HepG2 (cell line): ENCODE data around the gene FLT3LG. TPM values are rescaled to one million over a fixed set of nuclear protein-coding genes. Genes with fewer than 3 reads are reported as not detected.
A peak's percentile ranks its signal among the peaks of the same experiment; 100 is the strongest.

ENCODE experiments used
- ATAC-seq: fragments of 200-7000 bp; cut with Tn5 transposase; 3 replicates; pipeline ENCODE4 v1.9.1; 2020; ENCODE audit warnings: mild to moderate bottlenecking, moderate library complexity
- BruUV-seq: library from RNA; stranded (reverse); fragments of 400-500 nt; replicated peaks from 2 replicates; lab custom pipeline; 2021; lab: Mats Ljungman, UMichigan
- CTCF ChIA-PET: fragments of 300-600 bp; formaldehyde crosslinking; extraction: SDS; loops from one replicate; lab custom pipeline; 2021; ENCODE audit warnings: low total read pairs, inconsistent platforms, low intra/inter-chr PET ratio; lab: Yijun Ruan, JAX
- POLR2A ChIA-PET: fragments of 350-600 bp; sonication (Branson Sonifier 250); formaldehyde crosslinking; loops from one replicate; lab custom pipeline; 2020; ENCODE audit warnings: antibody characterized with exemption, inconsistent platforms; lab: Yijun Ruan, JAX
- DNase-seq: peaks from one replicate; pipeline ENCODE4 v3.0.0-alpha.2; 2015; ENCODE audit warnings: low spot score
- FAIRE-seq: peaks from 3 replicates; lab custom pipeline; 2011; peaks lifted over from hg19 to GRCh38; lab: Jason Lieb, UNC
- H2AFZ ChIP-seq: one replicate; pipeline ENCODE4 v1.6.1; 2011; ENCODE audit warnings: low read length, inconsistent platforms
- H3K27ac ChIP-seq: fragments of 300-600 bp; 3 replicates; pipeline ENCODE4 v1.8.0; 2011; ENCODE audit warnings: mixed run types, mild to moderate bottlenecking, mixed read lengths, low read length, inconsistent platforms; ENCODE audit not compliant: insufficient read depth; ENCODE audit errors: extremely low read length
- H3K27me3 ChIP-seq, 2 experiments: fragments of 200-600 bp in 1 of 2; 2 replicates in 1 of 2; 3 replicates in 1 of 2; pipeline versions ENCODE4 v1.6.0 to v1.8.0; 2011; ENCODE audit warnings: low read length in 2 of 2, mild to moderate bottlenecking in 2 of 2, moderate library complexity in 2 of 2, inconsistent platforms in 1 of 2; ENCODE audit not compliant: insufficient read depth in 2 of 2, control insufficient read depth in 1 of 2
- H3K36me3 ChIP-seq, 2 experiments: fragments of 200-600 bp in 1 of 2; replicated peaks in 1 of 2; 2 replicates in 1 of 2; 3 replicates in 1 of 2; pipeline versions ENCODE4 v1.5.1 to v1.8.0; 2011; ENCODE audit warnings: low read length in 2 of 2, inconsistent platforms in 1 of 2; ENCODE audit not compliant: insufficient read depth in 2 of 2, control insufficient read depth in 1 of 2
- H3K4me1 ChIP-seq: 2 replicates; pipeline ENCODE4 v1.5.1; 2012; ENCODE audit warnings: low read length, inconsistent platforms; ENCODE audit not compliant: insufficient read depth
- H3K4me2 ChIP-seq: 2 replicates; pipeline ENCODE4 v1.6.0; 2011; ENCODE audit warnings: low read depth, low read length, inconsistent platforms
- H3K4me3 ChIP-seq, 3 experiments: fragments of 200-600 bp in 1 of 3; sonication (generic), shearing (Covaris generic) in 1 of 3; replicated peaks in 1 of 3; 2 replicates each; pipeline ENCODE4 v1.5.1; 2011 to 2016; ENCODE audit warnings: low read length in 3 of 3, inconsistent platforms in 2 of 3, low read depth in 2 of 3, mild to moderate bottlenecking in 2 of 3, control low read depth in 1 of 3, mixed read lengths in 1 of 3; ENCODE audit not compliant: insufficient read depth in 1 of 3
- H3K79me2 ChIP-seq: one replicate; pipeline ENCODE4 v1.6.1; 2011; ENCODE audit warnings: low read length, inconsistent platforms; ENCODE audit not compliant: insufficient read depth
- H3K9ac ChIP-seq: 2 replicates; pipeline ENCODE4 v1.6.0; 2011; ENCODE audit warnings: mild to moderate bottlenecking, low read depth, low read length, inconsistent platforms; ENCODE audit not compliant: insufficient read depth
- H3K9me3 ChIP-seq: 2 replicates; pipeline ENCODE4 v1.5.1; 2012; ENCODE audit warnings: mild to moderate bottlenecking, low read length
- H4K20me1 ChIP-seq: 2 replicates; pipeline ENCODE4 v1.6.0; 2011; ENCODE audit warnings: inconsistent platforms, mild to moderate bottlenecking, low read length, moderate library complexity; ENCODE audit not compliant: insufficient read depth
- ATF6 ChIP-seq: sonication (generic); formaldehyde crosslinking; conservative IDR thresholded peaks from 2 replicates; pipeline ENCODE4 v1.4.0; 2020; ENCODE audit warnings: missing genetic modification reagents
- BCL6 ChIP-seq: IDR thresholded peaks from 2 replicates; pipeline ENCODE4 v1.6.1; 2016; ENCODE audit warnings: missing genetic modification reagents, missing compliant biosample characterization
- GMEB2 ChIP-seq: IDR thresholded peaks from 2 replicates; pipeline ENCODE4 v1.6.1; 2016; ENCODE audit warnings: missing biosample characterization, missing genetic modification reagents, low read depth
- LBX2 ChIP-seq: sonication (generic); formaldehyde crosslinking; IDR thresholded peaks from 2 replicates; pipeline ENCODE4 v1.5.0; 2020; ENCODE audit warnings: missing genetic modification reagents, mild to moderate bottlenecking, borderline replicate concordance
- MAFF ChIP-seq: IDR thresholded peaks from 2 replicates; pipeline ENCODE4 v1.6.1; 2011; ENCODE audit warnings: low read depth, low read length, improper control_type of control experiment
- POLR2G ChIP-seq: fragments of 200-400 bp; formaldehyde crosslinking; IDR thresholded peaks from 2 replicates; pipeline ENCODE4 v1.6.1; 2018; ENCODE audit warnings: mild to moderate bottlenecking, low read depth, low read length, moderate library complexity
- RARA ChIP-seq: IDR thresholded peaks from 2 replicates; pipeline ENCODE4 v1.6.1; 2016; ENCODE audit warnings: missing genetic modification reagents, missing compliant biosample characterization
- ZNF333 ChIP-seq: sonication (generic); formaldehyde crosslinking; IDR thresholded peaks from 2 replicates; pipeline ENCODE4 v1.4.0; 2020; ENCODE audit warnings: mild to moderate bottlenecking, missing genetic modification reagents, borderline replicate concordance
- ZNF609 ChIP-seq: sonication (generic); formaldehyde crosslinking; IDR thresholded peaks from 2 replicates; pipeline ENCODE4 v1.4.0; 2020; ENCODE audit warnings: mild to moderate bottlenecking, missing genetic modification reagents, borderline replicate concordance
- WGBS: methylation state at CpG from one replicate; pipeline ENCODE4 v1.1.6; 2017; ENCODE audit warnings: low lambda C conversion rate; 5-methylcytosine and 5-hydroxymethylcytosine counted together
- in situ Hi-C: cut with HindIII; loops from 2 replicates; pipeline ENCODE4 v1.10.0; 2017; ENCODE audit warnings: low pct_unique_long_range_greater_than_20kb; ENCODE audit not compliant: extremely low pct_ligation_motif_present
- intact Hi-C: fragments of 100-400 bp; cut with micrococcal nuclease; formaldehyde crosslinking; loops from one replicate; pipeline ENCODE4 v1.10.0; 2022; ENCODE audit not compliant: unreplicated experiment
- polyA plus RNA-seq, 8 experiments: library from polyadenylated mRNA; depleted of rRNA in 3 of 8; stranded (reverse) in 7 of 8; unstranded in 1 of 8; fragments of >200 nt; fragmentation: Illumina TruSeq in 4 of 8; extraction: Trizol in 4 of 8; gene quantifications; 2 replicates each; pipeline versions ENCODE4 v1.2.1 to v1.2.3, GENCODE V29; 2011 to 2016; ENCODE audit warnings: low read depth in 4 of 8, missing spikeins in 1 of 8, mixed read lengths in 1 of 8; ENCODE audit not compliant: insufficient read depth in 1 of 8
- total RNA-seq, 5 experiments: library from RNA; depleted of rRNA; stranded (reverse); fragments of >200 nt; fragmentation: Illumina TruSeq; extraction: Trizol; gene quantifications; 2 replicates each; pipeline ENCODE4 v1.2.3, GENCODE V29; 2016; ENCODE audit warnings: low read depth in 1 of 5

Gene FLT3LG
- total and polyA plus RNA-seq, 2 of the 13 experiments (the other 11 are each of a cell fraction or from before 2014, with no cell fraction given) = 1.5 to 2.6 TPM

GRCh38 chr19:49488863-49489537 lies 15.0 kb downstream of the FLT3LG start (continued):
- TF ChIP-seq GMEB2 (no peak), ZNF333 (CRISPR knock-in tag) (no peak), RARA (CRISPR knock-in tag) (no peak), POLR2G (no peak), MAFF (peak; percentile 90)

GRCh38 chr19:49489601-49490167 lies 15.7 kb downstream of the FLT3LG start:
- peak; percentile 75 for DNase-seq
- Histone ChIP-seq H3K9ac (peak overlapping the region; percentile 100), H3K36me3 (peaks cover 19 to 40% of the 10 kb centered on the region in 2 experiments), H3K9me3 (no peaks in the 10 kb centered on the region), H3K79me2 (peaks cover 37% of the 10 kb centered on the region), H3K27me3 (peaks cover 0 to 3% of the 10 kb centered on the region in 2 experiments; a peak in 1 of 5 replicates), H3K4me3 (peak overlapping the region; percentile 93 to 98 (median 97); a peak in 5 of 6 replicates), H3K4me2 (peak overlapping the region; percentile 90), H3K4me1 (peaks cover 29% of the 10 kb centered on the region), H3K27ac (peak overlapping the region; percentile 87), H4K20me1 (peaks cover 45% of the 10 kb centered on the region), H2AFZ (no peak overlapping the region)
- BruUV-seq = no TSS peak
- 31% methylated on average over 9 of the region's 15 CpGs for WGBS
- in situ Hi-C loops = no loop called here
- ChIA-PET POLR2A (interaction anchor here (0.6 to 2.9 kb wide), 5 partner anchors 11 to 101 kb away, joined by 3 to 14 read pairs (median 4); partner anchors contain the start of genes ALDH16A1 and PRR12), CTCF (no interaction called here)
- no peak for FAIRE-seq
- ATAC-seq = peak; percentile 61
- intact Hi-C loops = no loop called here
- TF ChIP-seq LBX2 (CRISPR knock-in tag) (no peak), ATF6 (CRISPR knock-in tag) (no peak), ZNF609 (CRISPR knock-in tag) (no peak), BCL6 (CRISPR knock-in tag) (no peak)
